ENCODE measurements around the gene MINDY3.
"Not testable (repeated sequence)": the region's sequence is repeated elsewhere in the genome, so short reads cannot be mapped to it uniquely, and the experiment has no call there.

Gene MINDY3

DNA sequence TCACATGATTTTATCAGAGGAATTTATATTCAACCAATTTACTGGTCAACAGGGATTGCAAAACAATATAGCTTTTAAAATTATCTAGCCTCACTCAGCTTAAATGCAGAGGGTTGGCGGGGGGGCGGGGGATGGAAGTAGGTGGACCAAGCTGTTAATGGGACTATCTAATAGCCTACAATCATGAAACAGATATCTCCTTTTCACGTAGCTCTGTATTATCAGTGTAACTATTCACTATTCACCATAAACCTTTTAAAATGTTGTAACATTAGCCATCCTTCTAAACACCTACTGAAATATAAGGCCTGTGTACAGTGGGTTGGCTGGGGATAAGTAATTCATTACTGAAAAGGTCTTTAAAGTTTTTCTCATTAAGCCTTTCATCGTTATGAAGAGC lies 56.2 kb downstream of the MINDY3 start:
- no peak for DNase-seq

- DNase-seq = peak; percentile 9
Measured at GRCh38 chr10:15802375-15802949, 57.8 kb downstream of the MINDY3 start.

- no peak for DNase-seq
Measured at GRCh38 chr10:15801641-15802040, 58.7 kb downstream of the MINDY3 start.

DNA sequence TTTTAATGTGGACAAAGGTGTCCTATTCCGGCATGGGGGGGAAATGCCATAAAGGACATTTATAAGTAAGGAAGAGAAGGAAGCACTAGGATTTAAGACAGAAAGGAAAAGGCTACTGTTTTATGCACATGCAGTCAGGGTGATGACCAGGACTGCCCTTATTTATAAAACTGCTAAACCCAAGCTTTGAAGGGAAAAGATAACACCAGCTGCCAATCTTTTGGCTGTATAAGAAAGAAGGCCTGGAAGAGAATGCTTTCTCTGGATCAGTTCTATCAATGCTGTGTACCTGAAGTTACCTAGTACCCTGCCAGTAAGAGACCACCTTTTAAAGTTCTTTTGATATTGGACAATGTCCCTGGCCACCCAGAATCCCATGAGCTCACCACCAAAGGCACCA lies 59.2 kb downstream of the MINDY3 start:
- DNase-seq = no peak

DNA sequence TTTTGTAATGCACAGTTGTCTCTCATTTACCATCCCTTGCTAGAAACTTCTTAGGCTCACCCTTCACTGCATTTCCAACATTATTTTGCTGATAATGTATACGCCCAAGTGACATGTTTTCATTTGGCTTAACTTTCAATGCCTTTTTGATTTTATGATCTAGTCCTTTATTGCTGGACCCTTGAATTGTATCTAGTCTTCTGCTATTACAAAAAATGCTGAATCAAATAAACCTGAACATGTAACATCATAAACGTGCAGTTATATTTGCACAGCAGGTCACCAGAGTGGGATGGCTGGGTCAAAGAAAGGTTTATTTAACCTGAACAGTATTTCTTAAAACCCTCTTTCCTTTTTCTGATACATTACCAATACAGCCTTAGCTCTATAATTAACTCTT lies 63.0 kb downstream of the MINDY3 start:
- no peak for DNase-seq

DNA sequence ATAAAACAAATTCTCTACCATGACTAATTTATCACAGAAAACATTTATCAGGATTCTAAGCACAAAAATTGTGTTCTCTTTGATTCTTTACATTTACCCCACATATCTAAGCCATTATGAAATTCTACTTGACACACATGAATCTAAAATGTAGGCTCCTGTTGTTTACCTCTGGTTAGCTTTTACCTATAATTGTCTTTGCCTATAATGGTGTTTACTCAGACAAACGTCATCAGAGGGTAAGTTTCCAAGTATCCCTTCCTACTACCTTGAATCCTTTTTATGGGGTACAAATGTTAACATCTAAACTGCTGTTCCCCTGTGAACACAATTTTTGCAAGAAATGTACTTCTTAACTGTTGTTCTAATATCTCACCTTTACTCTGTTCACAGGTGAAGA lies 63.5 kb downstream of the MINDY3 start:
- no peak for DNase-seq

- DNase-seq = no peak
Measured at GRCh38 chr10:15796098-15796759, 64.1 kb downstream of the MINDY3 start.

GRCh38 chr10:15795036-15795792 lies 65.1 kb downstream of the MINDY3 start:
- peak; percentile 27 for DNase-seq

DNA sequence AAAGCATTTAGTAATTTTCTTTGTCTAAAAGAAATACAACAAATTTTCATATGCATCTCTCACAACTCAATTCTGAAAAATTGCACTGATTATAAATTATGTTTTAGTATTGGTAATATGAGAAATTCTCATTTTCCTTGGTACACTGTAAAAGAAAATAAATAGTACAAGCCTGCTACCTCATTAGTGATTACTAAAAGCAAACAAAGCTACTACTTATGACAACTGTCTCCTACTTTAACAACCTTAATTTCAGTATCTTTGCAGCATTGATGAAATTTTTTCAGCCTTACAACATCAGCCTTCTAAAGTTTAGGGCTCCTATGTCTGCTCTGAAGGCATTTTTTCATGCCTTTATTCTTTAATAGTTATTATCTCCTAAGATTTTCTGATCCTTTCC lies 65.7 kb downstream of the MINDY3 start:
- no peak for DNase-seq

GRCh38 chr10:15793664-15794063 lies 66.6 kb downstream of the MINDY3 start:
- no peak for DNase-seq

DNA sequence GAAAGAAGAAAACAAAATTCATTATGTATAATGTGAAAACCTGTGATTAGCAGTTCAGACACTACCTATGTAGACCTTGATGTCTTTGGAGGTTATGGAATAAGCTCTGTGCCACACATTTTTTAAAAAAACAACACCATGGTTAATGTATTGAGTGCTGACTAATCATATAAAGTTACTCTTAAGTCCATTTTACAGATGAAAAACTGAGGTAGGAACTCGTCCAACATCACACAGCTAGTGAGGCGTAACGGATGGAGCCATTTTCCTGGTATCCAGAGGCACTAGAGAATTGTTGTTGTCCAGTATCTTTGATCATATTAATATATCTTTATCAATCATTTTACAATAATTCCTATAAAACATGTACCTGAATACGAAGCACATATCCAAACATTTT lies 67.5 kb downstream of the MINDY3 start:
- no peak for DNase-seq

GRCh38 chr10:15791816-15792524 lies 68.3 kb downstream of the MINDY3 start:
- no peak for DNase-seq

GRCh38 chr10:15789793-15790525 lies 70.3 kb downstream of the MINDY3 start:
- no peak for DNase-seq

DNA sequence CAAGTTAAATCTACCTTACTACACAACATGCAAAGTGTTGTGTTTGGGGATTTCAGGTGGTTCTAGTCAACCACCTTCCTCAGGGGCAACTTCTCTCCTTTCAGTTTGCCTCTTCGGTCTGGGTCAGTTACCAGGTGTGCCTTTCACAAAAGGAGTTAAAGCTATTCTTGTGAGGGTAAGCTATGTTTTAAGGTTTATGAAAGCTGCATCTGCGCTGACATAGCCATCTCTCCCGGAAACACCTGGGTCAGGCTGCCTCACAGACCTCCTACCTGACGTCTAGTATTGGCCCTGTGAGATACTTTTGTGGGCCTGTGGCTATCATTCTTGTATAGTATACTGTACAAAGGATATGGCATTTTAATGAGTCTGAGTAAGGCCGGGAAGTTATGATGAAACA lies 72.9 kb downstream of the MINDY3 start:
- no peak for DNase-seq

DNA sequence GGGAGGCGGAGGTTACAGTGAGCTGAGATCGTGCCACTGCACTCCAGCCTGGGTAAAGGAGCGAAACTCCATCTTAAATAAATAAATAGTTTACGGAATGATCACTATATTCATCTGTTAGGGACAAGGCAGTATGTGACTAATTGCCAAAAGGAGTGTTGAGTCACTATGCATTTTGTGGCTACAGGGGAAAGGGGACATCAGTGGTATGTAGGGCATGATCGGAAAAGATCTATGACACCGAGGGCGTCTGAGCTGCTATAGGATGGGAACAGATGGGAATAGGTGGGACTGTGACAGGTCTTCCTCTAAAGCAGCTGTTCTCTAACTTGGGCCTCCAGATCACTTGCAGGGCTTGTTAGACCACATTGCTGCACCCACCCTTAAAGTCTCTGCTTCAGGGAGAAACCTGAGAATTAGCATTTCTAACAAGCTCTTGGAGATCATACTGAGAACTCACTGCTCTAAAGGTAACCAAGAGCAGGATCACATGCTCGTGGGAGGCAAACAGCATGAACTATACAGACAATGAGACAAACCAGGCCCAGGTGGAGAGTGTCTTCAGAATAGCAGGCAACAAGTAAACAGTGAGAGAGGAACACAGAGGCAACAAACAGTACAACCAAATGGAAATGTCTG lies 75.5 kb downstream of the MINDY3 start:
- no peak for DNase-seq

- no peak for DNase-seq
Measured at GRCh38 chr10:15783941-15784636, 76.2 kb downstream of the MINDY3 start.

- DNase-seq = no peak
Measured at GRCh38 chr10:15782851-15783250, 77.5 kb downstream of the MINDY3 start.

DNA sequence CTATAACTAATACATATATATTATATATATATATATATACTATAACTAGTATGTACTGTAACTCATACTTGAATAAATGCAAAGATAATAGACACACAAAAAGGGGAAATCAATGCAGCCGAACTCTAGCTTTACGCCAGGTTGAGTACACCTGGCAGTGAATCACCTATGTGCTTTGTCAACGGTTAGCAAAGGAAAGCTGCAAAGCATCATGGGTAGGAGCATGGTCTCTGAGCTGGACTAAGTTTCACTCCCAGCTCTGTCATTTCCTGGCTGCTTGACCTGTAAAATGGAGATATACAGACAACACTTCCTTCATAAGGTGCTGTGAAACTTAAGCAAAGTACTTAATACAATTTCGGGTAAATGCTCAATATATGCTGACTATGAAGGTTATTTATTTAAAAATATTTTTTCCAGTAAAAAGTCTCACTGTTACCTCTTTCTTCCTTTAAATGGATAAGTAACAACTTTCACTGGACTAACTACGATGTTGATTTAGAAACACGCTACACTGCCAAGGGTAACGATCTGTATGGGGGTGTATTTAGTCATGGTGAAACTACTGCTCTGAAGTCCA lies 78.8 kb downstream of the MINDY3 start:
- DNase-seq = no peak

DNA sequence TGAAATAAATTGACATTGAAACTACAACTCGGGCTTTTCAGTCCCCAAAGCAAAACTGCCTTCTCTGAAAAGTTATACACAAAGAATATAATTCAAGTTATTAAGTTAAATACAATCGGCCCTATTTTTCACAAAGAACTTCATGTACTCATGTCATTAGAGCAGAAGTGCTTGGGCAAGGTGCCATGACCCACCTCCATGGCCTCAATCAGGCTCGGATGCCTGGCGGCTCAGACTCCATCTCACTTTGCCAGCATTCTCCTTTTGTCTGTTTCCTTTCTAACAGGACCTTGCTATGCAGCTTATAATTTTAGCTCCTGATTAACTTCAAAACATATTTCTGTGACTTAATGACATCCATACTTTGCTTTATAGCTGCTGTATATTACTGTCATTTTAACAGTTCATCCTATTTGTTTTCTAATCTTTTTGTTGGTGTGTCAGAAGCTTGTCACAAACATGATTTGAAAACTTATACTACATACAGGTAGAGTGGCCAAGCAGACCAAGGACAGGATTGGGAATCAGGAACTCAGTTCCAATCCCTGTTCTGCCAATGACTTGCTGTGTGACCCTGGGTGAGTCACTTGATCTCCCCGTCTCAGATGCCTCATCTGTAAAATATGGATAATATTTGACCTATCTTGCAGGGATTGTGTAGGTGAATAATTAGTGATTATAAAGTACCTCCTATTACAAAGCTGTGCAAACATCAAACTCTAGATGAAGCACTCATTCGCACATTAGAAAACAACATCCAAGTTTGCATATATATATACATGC lies 79.8 kb downstream of the MINDY3 start:
- DNase-seq = no peak

- DNase-seq = no peak
Measured at GRCh38 chr10:15775513-15775912, 84.8 kb downstream of the MINDY3 start.

DNA sequence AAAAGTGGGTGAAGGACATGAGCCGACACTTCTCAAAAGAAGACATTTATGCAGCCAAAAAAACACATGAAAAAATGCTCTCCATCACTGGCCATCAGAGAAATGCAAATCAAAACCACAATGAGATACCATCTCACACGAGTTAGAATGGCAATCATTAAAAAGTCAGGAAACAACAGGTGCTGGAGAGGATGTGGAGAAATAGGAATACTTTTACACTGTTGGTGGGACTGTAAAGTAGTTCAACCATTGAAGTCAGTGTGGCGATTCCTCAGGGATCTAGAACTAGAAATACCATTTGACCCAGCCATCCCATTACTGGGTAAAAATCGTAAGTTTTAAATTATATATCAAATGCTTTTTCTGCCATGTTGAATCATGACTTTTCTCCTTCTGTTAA lies 85.8 kb downstream of the MINDY3 start:
- not testable (repeated sequence) for DNase-seq

Data from activated CD4-positive, alpha-beta T cell treated with anti-CD3 and anti-CD28 coated beads, Interleukin-2, Interleukin-6, amounts not matched to agents 100 ng/mL and 50 ng/mL, durations not matched to agents 16 hours and 8 hours (primary cell).